Endothelial cell of umbilical vein (primary cell): ENCODE results near the gene RAB1B. TPM values are rescaled to one million over a fixed set of nuclear protein-coding genes. Genes with fewer than 3 reads are reported as not detected.

Experiments used
- BruUV-seq: library from RNA; stranded (reverse); fragments of 400-500 nt; replicated peaks from 2 replicates; lab custom pipeline; 2021; lab: Mats Ljungman, UMichigan
- CTCF ChIA-PET: fragments of 300-600, 350-600 bp; sonication (Branson Sonifier 250); formaldehyde crosslinking; loops from one replicate; lab custom pipeline; 2021; ENCODE audit warnings: antibody characterized with exemption, inconsistent platforms; lab: Charles Lee
- POLR2A ChIA-PET: fragments of 300-600, 350-600 bp; sonication (Branson Sonifier 250); formaldehyde crosslinking; loops from one replicate; lab custom pipeline; 2021; ENCODE audit warnings: antibody characterized with exemption, inconsistent platforms; lab: Charles Lee
- DNase-seq: peaks from one replicate; pipeline ENCODE4 v3.0.0-alpha.2; 2011; ENCODE audit warnings: low read depth, low spot score
- FAIRE-seq: peaks from 2 replicates; lab custom pipeline; 2011; peaks lifted over from hg19 to GRCh38; lab: Jason Lieb, UNC
- H2AFZ ChIP-seq: 2 replicates; pipeline ENCODE4 v1.6.0; 2012; ENCODE audit warnings: low read depth, low read length, control low read depth, inconsistent platforms
- H3K27ac ChIP-seq: 2 replicates; pipeline ENCODE4 v1.5.1; 2011; ENCODE audit warnings: low read depth, mild to moderate bottlenecking, control low read depth, low read length, moderate library complexity; ENCODE audit not compliant: insufficient read depth
- H3K27me3 ChIP-seq, 2 experiments: 2 replicates each; pipeline versions ENCODE4 v1.6.0 to v1.6.1; 2011; ENCODE audit warnings: low read length in 2 of 2, mixed read lengths in 1 of 2; ENCODE audit not compliant: control insufficient read depth in 2 of 2, insufficient read depth in 2 of 2
- H3K36me3 ChIP-seq, 2 experiments: 2 replicates in 1 of 2; 3 replicates in 1 of 2; pipeline ENCODE4 v1.5.1; 2011; ENCODE audit warnings: low read length in 2 of 2, mild to moderate bottlenecking in 1 of 2, moderate library complexity in 1 of 2; ENCODE audit not compliant: control insufficient read depth in 2 of 2, insufficient read depth in 2 of 2; ENCODE audit errors: extremely low read depth in 1 of 2
- H3K4me1 ChIP-seq: 3 replicates; pipeline ENCODE4 v1.5.1; 2011; ENCODE audit warnings: mild to moderate bottlenecking, low read length; ENCODE audit not compliant: control insufficient read depth, insufficient read depth; ENCODE audit errors: extremely low read depth
- H3K4me2 ChIP-seq: 2 replicates; pipeline ENCODE4 v1.6.1; 2011; ENCODE audit warnings: low read length, control low read depth, mixed read lengths; ENCODE audit not compliant: insufficient read depth
- H3K4me3 ChIP-seq, 3 experiments: fragments of 200-600 bp in 1 of 3; sonication (generic), shearing (Covaris generic) in 1 of 3; replicated peaks in 1 of 3; 2 replicates each; pipeline ENCODE4 v1.5.1; 2011 to 2016; ENCODE audit warnings: control low read depth in 3 of 3, low read length in 3 of 3, mild to moderate bottlenecking in 2 of 3, inconsistent platforms in 1 of 3, low read depth in 1 of 3, moderate library complexity in 1 of 3; ENCODE audit not compliant: insufficient read depth in 1 of 3
- H3K79me2 ChIP-seq: 2 replicates; pipeline ENCODE4 v1.6.0; 2012; ENCODE audit warnings: low read length, inconsistent platforms; ENCODE audit not compliant: control insufficient read depth, insufficient read depth
- H3K9ac ChIP-seq: replicated peaks from 2 replicates; pipeline ENCODE3; 2011; ENCODE audit warnings: low read length, control low read depth; ENCODE audit not compliant: insufficient read depth; ENCODE audit errors: extremely low read depth
- H3K9me1 ChIP-seq: replicated peaks from 3 replicates; pipeline ENCODE4 v1.6.0; 2011; ENCODE audit warnings: mild to moderate bottlenecking, low read length; ENCODE audit not compliant: control insufficient read depth, insufficient read depth; ENCODE audit errors: extremely low read depth
- H3K9me3 ChIP-seq: replicated peaks from 2 replicates; pipeline ENCODE4 v1.5.1; 2012; ENCODE audit warnings: low read length, inconsistent platforms; ENCODE audit not compliant: control insufficient read depth, insufficient read depth
- H4K20me1 ChIP-seq: replicated peaks from 2 replicates; pipeline ENCODE3; 2011; ENCODE audit warnings: mild to moderate bottlenecking, low read length; ENCODE audit not compliant: control insufficient read depth, insufficient read depth; ENCODE audit errors: extremely low read depth
- CTCF ChIP-seq, 2 donors: IDR thresholded peaks; 1 replicate in 1 of 2; 2 replicates in 1 of 2; pipeline ENCODE4 v1.5.1; 2011; ENCODE audit warnings: low read length in 2 of 2, mild to moderate bottlenecking in 2 of 2, moderate library complexity in 2 of 2, control low read depth in 1 of 2, inconsistent platforms in 1 of 2, low read depth in 1 of 2; ENCODE audit not compliant: insufficient read depth in 1 of 2; ENCODE audit errors: extremely low read depth in 1 of 2
- EZH2 ChIP-seq: IDR thresholded peaks from 2 replicates; pipeline ENCODE4 v1.6.1; 2012; ENCODE audit warnings: borderline replicate concordance, low read depth, mild to moderate bottlenecking, moderate library complexity, low read length, inconsistent platforms; ENCODE audit not compliant: severe bottlenecking
- FOS ChIP-seq: IDR thresholded peaks from 2 replicates; pipeline ENCODE4 v1.6.1; 2011; ENCODE audit warnings: mild to moderate bottlenecking, low read length, moderate library complexity, borderline replicate concordance; ENCODE audit not compliant: insufficient read depth
- GATA2 ChIP-seq: IDR thresholded peaks from 2 replicates; pipeline ENCODE4 v1.7.0; 2011; ENCODE audit warnings: low read depth, mild to moderate bottlenecking, moderate library complexity, mixed read lengths, low read length; ENCODE audit not compliant: insufficient read length, insufficient read depth
- JUN ChIP-seq: IDR thresholded peaks from 2 replicates; pipeline ENCODE4 v1.6.1; 2011; ENCODE audit warnings: borderline replicate concordance, low read depth; ENCODE audit not compliant: insufficient read length, insufficient read depth
- MAX ChIP-seq: IDR thresholded peaks from 2 replicates; pipeline ENCODE4 v1.6.1; 2011; ENCODE audit not compliant: insufficient read depth, insufficient read length
- MYC ChIP-seq: IDR thresholded peaks from one replicate; pipeline ENCODE4 v1.6.1; 2011; ENCODE audit warnings: mild to moderate bottlenecking, low read depth, low read length
- POLR2A ChIP-seq: IDR thresholded peaks from 2 replicates; pipeline ENCODE4 v1.6.1; 2012; ENCODE audit warnings: low read depth, mild to moderate bottlenecking, control low read depth, low read length
- POLR2AphosphoS5 ChIP-seq: IDR thresholded peaks from 2 replicates; pipeline ENCODE4 v1.6.1; 2012; ENCODE audit warnings: low read depth, mild to moderate bottlenecking, control low read depth, low read length, moderate library complexity; ENCODE audit not compliant: insufficient read depth
- dilution Hi-C: fragments of 300-500 bp; cut with MboI; formaldehyde crosslinking; loops from one replicate; pipeline ENCODE4 v1.15.0; 2019; ENCODE audit warnings: low sequenced_read_pairs; ENCODE audit not compliant: extremely low pct_ligation_motif_present
- intact Hi-C: fragments of 100-400 bp; cut with micrococcal nuclease; formaldehyde crosslinking; loops from one replicate; pipeline ENCODE4 v1.10.0; 2022
- polyA plus RNA-seq, 4 experiments: library from polyadenylated mRNA; depleted of rRNA in 3 of 4; stranded (reverse) in 3 of 4; unstranded in 1 of 4; fragments of >200 nt; gene quantifications; 2 replicates each; pipeline versions ENCODE4 v1.2.1 to v1.2.3, GENCODE V29; 2011 to 2012; ENCODE audit warnings: missing spikeins in 1 of 4
- total RNA-seq: library from RNA; stranded (reverse); gene quantifications from 2 replicates; pipeline ENCODE4 v1.2.3, GENCODE V29; 2021

RAB1B gene
- total and polyA plus RNA-seq, 2 donors (not counting 3 experiments of a cell fraction or from before 2014, with no cell fraction given), result 171 to 383 TPM

GRCh38 chr11:66267379-66268243, 828 bp upstream of the RAB1B start:
- Histone ChIP-seq H3K4me1 (peaks cover 12% of the 10 kb centered on the region), H3K4me2 (peak overlapping the region; percentile 93), H3K9me1 (no peaks in the 10 kb centered on the region), H2AFZ (peak overlapping the region; percentile 58), H3K9ac (peak overlapping the region; percentile 90), H3K27me3 (no peaks in the 10 kb centered on the region), H3K9me3 (no peaks in the 10 kb centered on the region), H3K36me3 (peaks cover 6 to 29% of the 10 kb centered on the region in 2 experiments), H4K20me1 (no peaks in the 10 kb centered on the region), H3K27ac (peak overlapping the region; percentile 74), H3K4me3 (peak overlapping the region; percentile 27 to 64 (median 46)), H3K79me2 (peaks cover 28% of the 10 kb centered on the region)
- POLR2A ChIA-PET, result interaction anchor here (1.6 kb wide), 2 partner anchors 9 to 21 kb away, joined by 5 to 12 read pairs; partner anchors contain the start of gene YIF1A
- intact Hi-C loops (loop anchor here (1.0 to 2.0 kb wide), 3 partner anchors 9 to 45 kb away; partner anchors contain the start of gene YIF1A), dilution Hi-C loops (no loop called here)
- FAIRE-seq, result no peak
- peak in 1 of 2 donors; percentile 25 for TF ChIP-seq CTCF (IDR thresholded peaks at IDR 0.05; ENCODE audit: extremely low read depth in 1 of 2, insufficient read depth in 1 of 2, low read depth in 1 of 2, low read length in 2 of 2)
- peak; percentile 62 for TF ChIP-seq POLR2AphosphoS5
- no peak for TF ChIP-seq MYC
- no peak for TF ChIP-seq EZH2
- TF ChIP-seq MAX, result no peak
- TF ChIP-seq GATA2, result no peak
- no peak for TF ChIP-seq POLR2A
- no peak for TF ChIP-seq JUN
- TF ChIP-seq FOS, result no peak
- BruUV-seq, result TSS peak; percentile 69
- peak; percentile 91 for DNase-seq
- CTCF ChIA-PET, result interaction anchor here (1.0 to 6.2 kb wide), 2 partner anchors 14 to 379 kb away, joined by 3 to 53 read pairs; partner anchors contain the start of gene FIBP
